ENCODE results near the gene HAUS5.

HAUS5 gene

GRCh38 chr19:35673121-35673804 is 60.7 kb downstream of the HAUS5 start:
- DNase-seq (ENCODE audit: low read depth in 2 of 2) = no peak
